Stomach smooth muscle (tissue), 2 donors: ENCODE data around the gene TDP2.
"Not testable (repeated sequence)": the region's sequence is repeated elsewhere in the genome, so short reads cannot be mapped to it uniquely, and the experiment has no call there.

Experiments
- H3K27ac ChIP-seq: one replicate; pipeline ENCODE4 v1.7.0; 2013; ENCODE audit warnings: mild to moderate bottlenecking, low read length, inconsistent platforms
- H3K27me3 ChIP-seq, 2 donors: one replicate each; pipeline ENCODE4 v1.7.0; 2013; ENCODE audit warnings: low read length in 2 of 2; ENCODE audit not compliant: insufficient read depth in 2 of 2, control insufficient read depth in 1 of 2
- H3K36me3 ChIP-seq, 2 donors: one replicate each; pipeline ENCODE4 v1.7.0; 2013; ENCODE audit warnings: low read length in 2 of 2; ENCODE audit not compliant: control insufficient read depth in 2 of 2, insufficient read depth in 2 of 2
- H3K4me1 ChIP-seq: one replicate; pipeline ENCODE4 v1.7.0; 2013; ENCODE audit warnings: low read length; ENCODE audit not compliant: control insufficient read depth, insufficient read depth
- H3K4me3 ChIP-seq, 2 donors: one replicate each; pipeline ENCODE4 v1.7.0; 2013; ENCODE audit warnings: low read length in 2 of 2
- H3K9ac ChIP-seq, 2 donors: one replicate each; pipeline ENCODE4 v1.7.0; 2013; ENCODE audit warnings: low read length in 2 of 2, mild to moderate bottlenecking in 1 of 2
- H3K9me3 ChIP-seq, 2 donors: one replicate each; pipeline ENCODE4 v1.7.0; 2013; ENCODE audit warnings: low read length in 2 of 2; ENCODE audit not compliant: control insufficient read depth in 2 of 2
- donor health status: healthy.
- donor health status: Pancreatic carcinoma.

Gene TDP2

GRCh38 chr6:24644377-24644776 is 22.3 kb downstream of the TDP2 start:
- peaks cover 3 to 6% of the 10 kb centered on the region in 2 donors for H3K27me3 ChIP-seq
- H3K9me3 ChIP-seq, result no peaks in the 10 kb centered on the region
- H3K27ac ChIP-seq, result no peak overlapping the region
- no peak overlapping the region for H3K9ac ChIP-seq
- no peaks in the 10 kb centered on the region for H3K36me3 ChIP-seq
- H3K4me1 ChIP-seq, result peaks cover 9% of the 10 kb centered on the region
- H3K4me3 ChIP-seq, result no peak overlapping the region

GRCh38 chr6:24643920-24644319 is 22.8 kb downstream of the TDP2 start:
- Histone ChIP-seq H3K9me3 (no peaks in the 10 kb centered on the region), H3K36me3 (no peaks in the 10 kb centered on the region), H3K4me3 (no peak overlapping the region), H3K9ac (no peak overlapping the region), H3K27me3 (peaks cover 3 to 6% of the 10 kb centered on the region in 2 donors), H3K27ac (no peak overlapping the region), H3K4me1 (peaks cover 9% of the 10 kb centered on the region)

GRCh38 chr6:24642061-24642460 is 24.6 kb downstream of the TDP2 start:
- Histone ChIP-seq H3K36me3 (no peaks in the 10 kb centered on the region), H3K9ac (no peak overlapping the region), H3K27ac (no peak overlapping the region), H3K9me3 (no peaks in the 10 kb centered on the region), H3K4me3 (no peak overlapping the region), H3K27me3 (peaks cover 3 to 6% of the 10 kb centered on the region in 2 donors), H3K4me1 (peaks cover 9% of the 10 kb centered on the region)

GRCh38 chr6:24640631-24641030 is 26.1 kb downstream of the TDP2 start:
- H3K4me3 ChIP-seq, H3K9ac ChIP-seq, H3K36me3 ChIP-seq, H3K27ac ChIP-seq, H3K4me1 ChIP-seq, H3K27me3 ChIP-seq, H3K9me3 ChIP-seq: not testable (repeated sequence)

GRCh38 chr6:24640166-24640565 is 26.5 kb downstream of the TDP2 start:
- no peak overlapping the region for H3K27ac ChIP-seq
- H3K4me3 ChIP-seq, result no peak overlapping the region
- H3K9ac ChIP-seq, result no peak overlapping the region
- no peaks in the 10 kb centered on the region for H3K36me3 ChIP-seq
- H3K4me1 ChIP-seq, result no peaks in the 10 kb centered on the region
- H3K27me3 ChIP-seq, result peaks cover 3 to 6% of the 10 kb centered on the region in 2 donors
- peaks cover 4 to 6% of the 10 kb centered on the region in 2 donors for H3K9me3 ChIP-seq

GRCh38 chr6:24636681-24637080 is 30.0 kb downstream of the TDP2 start:
- Histone ChIP-seq H3K4me1 (no peaks in the 10 kb centered on the region), H3K9me3 (peaks cover 4 to 6% of the 10 kb centered on the region in 2 donors), H3K27ac (no peak overlapping the region), H3K9ac (no peak overlapping the region), H3K4me3 (no peak overlapping the region), H3K27me3 (no peaks in the 10 kb centered on the region), H3K36me3 (no peaks in the 10 kb centered on the region)

- Histone ChIP-seq H3K36me3 (no peaks in the 10 kb centered on the region), H3K4me1 (no peaks in the 10 kb centered on the region), H3K9ac (no peak overlapping the region), H3K27me3 (no peaks in the 10 kb centered on the region), H3K27ac (no peak overlapping the region), H3K9me3 (peaks cover 4 to 6% of the 10 kb centered on the region in 2 donors), H3K4me3 (no peak overlapping the region)
These were observed 34.1 kb downstream of the TDP2 start for GRCh38 chr6:24632573-24632972.

GRCh38 chr6:24631671-24632070 is 35.0 kb downstream of the TDP2 start:
- no peaks in the 10 kb centered on the region for H3K4me1 ChIP-seq
- H3K27ac ChIP-seq, result no peak overlapping the region
- H3K36me3 ChIP-seq, result no peaks in the 10 kb centered on the region
- no peak overlapping the region for H3K4me3 ChIP-seq
- no peaks in the 10 kb centered on the region for H3K27me3 ChIP-seq
- H3K9me3 ChIP-seq, result peaks cover 4 to 6% of the 10 kb centered on the region in 2 donors
- no peak overlapping the region for H3K9ac ChIP-seq

GRCh38 chr6:24630856-24631505 is 35.7 kb downstream of the TDP2 start:
- Histone ChIP-seq H3K36me3 (no peaks in the 10 kb centered on the region), H3K9me3 (peaks cover 4 to 6% of the 10 kb centered on the region in 2 donors), H3K4me3 (no peak overlapping the region), H3K4me1 (no peaks in the 10 kb centered on the region), H3K27me3 (no peaks in the 10 kb centered on the region), H3K9ac (no peak overlapping the region), H3K27ac (no peak overlapping the region)

- Histone ChIP-seq H3K4me3 (no peak overlapping the region), H3K27ac (no peak overlapping the region), H3K36me3 (no peaks in the 10 kb centered on the region), H3K9ac (no peak overlapping the region), H3K9me3 (no peaks in the 10 kb centered on the region), H3K27me3 (no peaks in the 10 kb centered on the region), H3K4me1 (no peaks in the 10 kb centered on the region)
These were observed 44.9 kb downstream of the TDP2 start for GRCh38 chr6:24621626-24622289.

- no peak overlapping the region for H3K27ac ChIP-seq
- H3K4me1 ChIP-seq, result no peaks in the 10 kb centered on the region
- no peaks in the 10 kb centered on the region for H3K27me3 ChIP-seq
- no peak overlapping the region for H3K4me3 ChIP-seq
- no peak overlapping the region for H3K9ac ChIP-seq
- no peaks in the 10 kb centered on the region for H3K36me3 ChIP-seq
- H3K9me3 ChIP-seq, result no peaks in the 10 kb centered on the region
These were observed 46.1 kb downstream of the TDP2 start for GRCh38 chr6:24620637-24621036.
